PC-3 (cell line): ENCODE results near the gene ANG. TPM values are rescaled to one million over a fixed set of nuclear protein-coding genes. Genes with fewer than 3 reads are reported as not detected.
A peak's percentile ranks its signal among the peaks of the same experiment; 100 is the strongest.
"Not testable (repeated sequence)": the region's sequence is repeated elsewhere in the genome, so short reads cannot be mapped to it uniquely, and the experiment has no call there.

Experiments
- ATAC-seq: fragments of 200-7000 bp; cut with Tn5 transposase; 2 replicates; pipeline ENCODE4 v1.9.1; 2020; ENCODE audit warnings: mild to moderate bottlenecking, moderate library complexity
- BruUV-seq: library from RNA; stranded (reverse); fragments of 400-500 nt; replicated peaks from 2 replicates; lab custom pipeline; 2021; lab: Mats Ljungman, UMichigan
- CTCF ChIA-PET: fragments of 300-600 bp; sonication (Branson Sonifier 250); formaldehyde crosslinking; loops from one replicate; lab custom pipeline; 2022; ENCODE audit warnings: antibody characterized with exemption; lab: Charles Lee
- POLR2A ChIA-PET: fragments of 300-600 bp; sonication (Branson Sonifier 250); formaldehyde crosslinking; loops from one replicate; lab custom pipeline; 2022; ENCODE audit warnings: antibody characterized with exemption; ENCODE audit not compliant: unreplicated experiment; lab: Charles Lee
- DNase-seq: peaks from one replicate; pipeline ENCODE4 v3.0.0-alpha.2; 2015
- H2AFZ ChIP-seq: fragments of 300-600 bp; sonication (generic); 2 replicates; pipeline ENCODE4 v1.6.0; 2016; ENCODE audit warnings: antibody characterized with exemption, low read length
- H3F3A ChIP-seq: fragments of 300-600 bp; sonication (generic); one replicate; pipeline ENCODE4 v1.6.0; 2017; ENCODE audit warnings: antibody characterized with exemption, low read length, control low read depth, mild to moderate bottlenecking; ENCODE audit not compliant: unreplicated experiment
- H3K27ac ChIP-seq: fragments of 300-600 bp; sonication (generic); 2 replicates; pipeline ENCODE4 v1.5.1; 2016; ENCODE audit warnings: mild to moderate bottlenecking, low read length
- H3K27me3 ChIP-seq: fragments of 300-600 bp; sonication (generic); 2 replicates; pipeline ENCODE4 v1.6.1; 2016; ENCODE audit warnings: low read length, mixed read lengths
- H3K36me3 ChIP-seq: fragments of 300-600 bp; sonication (generic); 2 replicates; pipeline ENCODE4 v1.6.1; 2016; ENCODE audit warnings: low read depth, mixed run types, low read length, mixed read lengths
- H3K4me1 ChIP-seq: fragments of 300-600 bp; sonication (generic); 2 replicates; pipeline ENCODE4 v1.5.1; 2016; ENCODE audit warnings: low read length; ENCODE audit not compliant: insufficient read depth
- H3K4me2 ChIP-seq: fragments of 300-600 bp; sonication (generic); 2 replicates; pipeline ENCODE4 v1.6.0; 2016; ENCODE audit warnings: low read length
- H3K4me3 ChIP-seq: fragments of 300-600 bp; sonication (generic); 2 replicates; pipeline ENCODE4 v1.5.1; 2016; ENCODE audit warnings: mild to moderate bottlenecking, low read length, mixed read lengths
- H3K79me2 ChIP-seq: fragments of 300-600 bp; sonication (generic); 2 replicates; pipeline ENCODE4 v1.6.1; 2017; ENCODE audit warnings: low read length, mixed read lengths
- H3K9ac ChIP-seq: fragments of 300-600 bp; sonication (generic); 2 replicates; pipeline ENCODE4 v1.6.0; 2016; ENCODE audit warnings: mild to moderate bottlenecking, low read length
- H3K9me2 ChIP-seq: fragments of 300-600 bp; sonication (generic); replicated peaks from 2 replicates; pipeline ENCODE4 v1.6.1; 2016; ENCODE audit warnings: mixed run types, low read length, mixed read lengths
- H3K9me3 ChIP-seq: fragments of 300-600 bp; sonication (generic); 2 replicates; pipeline ENCODE4 v1.6.1; 2016; ENCODE audit warnings: low read length, mixed read lengths
- H4K20me1 ChIP-seq: fragments of 300-600 bp; sonication (generic); 2 replicates; pipeline ENCODE4 v1.6.1; 2016; ENCODE audit warnings: low read length, mixed read lengths
- EZH2 ChIP-seq: fragments of 300-600 bp; sonication (generic); IDR thresholded peaks from one replicate; pipeline ENCODE4 v1.6.1; 2017; ENCODE audit warnings: antibody characterized with exemption, mild to moderate bottlenecking, low read length; ENCODE audit not compliant: unreplicated experiment
- EZH2phosphoT487 ChIP-seq: fragments of 300-600 bp; sonication (generic); IDR thresholded peaks from 2 replicates; pipeline ENCODE4 v1.6.1; 2018; ENCODE audit warnings: mild to moderate bottlenecking, antibody characterized with exemption, low read length, borderline replicate concordance
- intact Hi-C: fragments of 100-400 bp; cut with micrococcal nuclease; formaldehyde crosslinking; loops from 2 replicates; pipeline ENCODE4 v1.9.0; 2023
- total RNA-seq: library from RNA; depleted of rRNA; stranded (reverse); fragments of >200 nt; gene quantifications from 2 replicates; pipeline ENCODE4 v1.2.3, GENCODE V29; 2014
- TF ChIP-seq, protein P1 (sequence below): fragments of 300-600 bp; sonication (generic); conservative IDR thresholded peaks from 2 replicates; pipeline ENCODE4 v1.5.1; 2017; ENCODE audit warnings: antibody characterized with exemption, low read depth, mild to moderate bottlenecking, low read length

ANG gene
- total RNA-seq, 1 experiment from 2014 or later, result 4.8 TPM

DNA sequence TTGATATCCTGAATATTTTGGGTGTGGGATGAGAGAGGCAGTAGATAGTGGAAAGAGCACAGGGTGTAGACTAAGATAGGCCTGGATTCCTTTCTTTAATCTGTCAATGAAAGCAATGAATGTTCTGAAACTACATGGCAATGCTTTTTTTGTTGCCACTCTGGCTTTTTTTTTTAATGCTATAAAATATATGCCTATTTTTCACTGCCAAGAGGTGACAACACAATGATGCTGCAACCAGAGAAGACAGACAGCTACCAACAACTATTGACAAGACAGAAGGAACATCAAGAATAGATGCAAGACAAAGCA is 9.4 kb downstream of the ANG start:
- no TSS peak for BruUV-seq
- POLR2A ChIA-PET, result no interaction called here

DNA sequence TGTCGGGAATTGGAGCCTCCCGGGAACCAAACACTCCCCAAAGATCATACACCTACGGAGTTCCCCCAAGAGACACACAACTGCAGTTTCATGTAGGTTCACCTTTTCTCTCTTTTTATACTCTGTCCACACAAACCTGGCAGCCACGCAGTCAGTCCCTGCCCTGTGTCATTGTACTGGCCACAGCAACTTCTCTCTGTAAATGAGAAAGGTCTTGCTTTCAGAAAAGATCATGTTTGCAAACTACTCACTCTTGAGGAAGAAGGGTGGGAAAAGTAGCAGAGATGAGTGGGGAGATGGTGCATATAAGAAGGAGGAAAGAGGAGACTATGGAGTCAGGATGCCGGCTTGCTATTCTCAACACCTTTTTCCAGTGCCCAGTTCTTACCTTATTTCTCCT is 10.4 kb downstream of the ANG start:
- Histone ChIP-seq H3K79me2 (no peaks in the 10 kb centered on the region), H3K9me3 (no peaks in the 10 kb centered on the region), H3K9me2 (no peaks in the 10 kb centered on the region), H3K4me3 (no peak overlapping the region), H3K36me3 (no peaks in the 10 kb centered on the region), H3K9ac (no peak overlapping the region), H3K27ac (no peak overlapping the region), H3K27me3 (no peaks in the 10 kb centered on the region; the same call in 1 of the 2 replicates), H4K20me1 (no peaks in the 10 kb centered on the region), H3K4me1 (peaks cover 7% of the 10 kb centered on the region), H3K4me2 (no peak overlapping the region), H2AFZ (no peak overlapping the region), H3F3A (no peaks in the 10 kb centered on the region)
- POLR2A ChIA-PET, result no interaction called here
- ATAC-seq (no peak), DNase-seq (no peak)
- TF ChIP-seq EZH2 (no peak), EZH2phosphoT487 (no peak)
- TF ChIP-seq, protein P1, sequence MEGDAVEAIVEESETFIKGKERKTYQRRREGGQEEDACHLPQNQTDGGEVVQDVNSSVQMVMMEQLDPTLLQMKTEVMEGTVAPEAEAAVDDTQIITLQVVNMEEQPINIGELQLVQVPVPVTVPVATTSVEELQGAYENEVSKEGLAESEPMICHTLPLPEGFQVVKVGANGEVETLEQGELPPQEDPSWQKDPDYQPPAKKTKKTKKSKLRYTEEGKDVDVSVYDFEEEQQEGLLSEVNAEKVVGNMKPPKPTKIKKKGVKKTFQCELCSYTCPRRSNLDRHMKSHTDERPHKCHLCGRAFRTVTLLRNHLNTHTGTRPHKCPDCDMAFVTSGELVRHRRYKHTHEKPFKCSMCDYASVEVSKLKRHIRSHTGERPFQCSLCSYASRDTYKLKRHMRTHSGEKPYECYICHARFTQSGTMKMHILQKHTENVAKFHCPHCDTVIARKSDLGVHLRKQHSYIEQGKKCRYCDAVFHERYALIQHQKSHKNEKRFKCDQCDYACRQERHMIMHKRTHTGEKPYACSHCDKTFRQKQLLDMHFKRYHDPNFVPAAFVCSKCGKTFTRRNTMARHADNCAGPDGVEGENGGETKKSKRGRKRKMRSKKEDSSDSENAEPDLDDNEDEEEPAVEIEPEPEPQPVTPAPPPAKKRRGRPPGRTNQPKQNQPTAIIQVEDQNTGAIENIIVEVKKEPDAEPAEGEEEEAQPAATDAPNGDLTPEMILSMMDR, result no peak
- CTCF ChIA-PET, result no interaction called here
- no TSS peak for BruUV-seq
- intact Hi-C loops, result loop anchor here (5.0 kb wide), 1 partner anchor 343 kb away; the partner anchor contains the start of gene RNASE7

More for the DNA sequence above, 9.4 kb downstream of the ANG start:
- Histone ChIP-seq H4K20me1 (no peaks in the 10 kb centered on the region), H3K4me2 (no peak overlapping the region), H3K9me2 (no peaks in the 10 kb centered on the region), H3K27me3 (no peaks in the 10 kb centered on the region), H3F3A (no peaks in the 10 kb centered on the region), H3K27ac (no peak overlapping the region), H3K9ac (no peak overlapping the region), H3K4me3 (no peak overlapping the region), H3K4me1 (peaks cover 7% of the 10 kb centered on the region), H3K79me2 (no peaks in the 10 kb centered on the region), H3K36me3 (no peaks in the 10 kb centered on the region), H2AFZ (no peak overlapping the region), H3K9me3 (no peaks in the 10 kb centered on the region)
- no peak for DNase-seq
- TF ChIP-seq, protein P1, result no peak
- no peak for TF ChIP-seq EZH2
- TF ChIP-seq EZH2phosphoT487, result no peak
- no peak for ATAC-seq
- intact Hi-C loops, result loop anchor here (5.0 kb wide), 1 partner anchor 344 kb away; the partner anchor contains the start of gene RNASE7
- CTCF ChIA-PET, result interaction anchor here (0.5 kb wide), 1 partner anchor 20 kb away, joined by 6 read pairs; no protein-coding TSS in a partner anchor

DNA sequence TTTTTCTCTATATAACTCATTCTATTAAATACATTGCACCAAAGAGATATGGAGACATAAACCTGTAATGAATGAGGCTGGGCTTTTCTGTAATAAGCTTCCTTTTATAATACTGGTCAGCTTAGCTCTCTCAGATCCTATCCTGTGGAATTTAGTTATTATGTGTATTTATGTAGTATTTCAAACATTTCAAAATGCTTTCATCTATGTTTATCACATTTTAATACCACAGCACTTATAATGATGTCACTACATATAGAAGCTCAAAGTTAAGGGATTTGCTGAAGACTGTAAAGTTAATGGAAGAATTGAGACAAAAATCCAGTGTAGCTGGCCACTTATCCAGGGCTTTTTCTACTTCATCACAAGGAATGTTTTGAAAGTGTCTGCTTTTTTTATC is 11.4 kb downstream of the ANG start:
- Histone ChIP-seq H3K4me3 (no peak overlapping the region), H3K27me3 (peaks cover 3% of the 10 kb centered on the region; the same call in 1 of the 2 replicates), H3K4me2 (no peak overlapping the region), H3K79me2 (no peaks in the 10 kb centered on the region), H3K9me2 (no peaks in the 10 kb centered on the region), H3K4me1 (peaks cover 7% of the 10 kb centered on the region), H3K9ac (no peak overlapping the region), H2AFZ (no peak overlapping the region), H3K36me3 (no peaks in the 10 kb centered on the region), H3F3A (no peaks in the 10 kb centered on the region), H3K9me3 (no peaks in the 10 kb centered on the region), H3K27ac (no peak overlapping the region), H4K20me1 (no peaks in the 10 kb centered on the region)
- ATAC-seq (no peak), DNase-seq (no peak)
- ChIA-PET POLR2A (no interaction called here), CTCF (interaction anchor here (0.5 to 0.9 kb wide), 2 partner anchors 9 to 167 kb away, joined by 3 to 5 read pairs; no protein-coding TSS in a partner anchor)
- TF ChIP-seq EZH2phosphoT487 (no peak), EZH2 (no peak)
- TF ChIP-seq, protein P1, result no peak
- intact Hi-C loops, result loop anchor here (5.0 kb wide), 1 partner anchor 342 kb away; the partner anchor contains the start of gene RNASE7
- TSS peak; percentile 59 for BruUV-seq

DNA sequence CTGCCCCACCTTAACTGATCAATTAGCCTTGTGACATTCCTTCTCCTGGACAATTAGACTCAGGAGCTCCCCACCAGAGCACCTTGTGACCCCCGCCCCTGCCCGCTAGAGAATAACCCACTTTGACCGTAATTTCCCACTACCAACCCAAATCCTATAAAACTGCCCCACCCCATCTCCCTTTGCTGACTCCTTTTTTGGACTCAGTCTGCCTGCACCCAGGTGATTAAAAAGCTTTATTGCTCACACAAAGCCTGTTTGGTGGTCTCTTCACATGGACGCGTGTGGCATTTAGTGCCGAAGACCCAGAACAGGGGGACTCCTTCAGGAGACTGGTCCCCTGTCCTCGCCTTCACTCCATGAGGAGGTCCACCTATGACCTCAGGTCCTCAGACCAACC is 12.4 kb downstream of the ANG start:
- H4K20me1 ChIP-seq, H3K36me3 ChIP-seq, intact Hi-C loops, BruUV-seq, CTCF ChIA-PET, H3K4me3 ChIP-seq, H3K27me3 ChIP-seq, H3K4me1 ChIP-seq, H3K9me2 ChIP-seq, H3K27ac ChIP-seq, H3K79me2 ChIP-seq, DNase-seq, H3K4me2 ChIP-seq, H3F3A ChIP-seq, POLR2A ChIA-PET, H3K9ac ChIP-seq, H3K9me3 ChIP-seq, H2AFZ ChIP-seq, ATAC-seq: not testable (repeated sequence)
